ENCODE results near the gene CHD9. TPM values are rescaled to one million over a fixed set of nuclear protein-coding genes. Genes with fewer than 3 reads are reported as not detected.

Gene CHD9
- total RNA-seq, 1 donor from 2014 or later = 119 TPM

- Mint-ChIP-seq H3K27ac (no peak overlapping the region), H3K27me3 (ENCODE audit: low read depth) (no peaks in the 10 kb centered on the region), H3K4me3 (no peak overlapping the region), H3K36me3 (peaks cover 27% of the 10 kb centered on the region), H3K4me1 (no peaks in the 10 kb centered on the region), H3K9me3 (peaks cover 14% of the 10 kb centered on the region)
- no peak for TF ChIP-seq CTCF (IDR thresholded peaks at IDR 0.05; ENCODE audit: unreplicated experiment)
- DNase-seq (ENCODE audit: low spot score in 2 of 2, unreplicated experiment in 2 of 2) = no peak
Observed at GRCh38 chr16:53153130-53153529, 98.3 kb downstream of the CHD9 start.

GRCh38 chr16:53154513-53154912, 99.7 kb downstream of the CHD9 start:
- DNase-seq (ENCODE audit: low spot score in 2 of 2, unreplicated experiment in 2 of 2) = no peak

DNA sequence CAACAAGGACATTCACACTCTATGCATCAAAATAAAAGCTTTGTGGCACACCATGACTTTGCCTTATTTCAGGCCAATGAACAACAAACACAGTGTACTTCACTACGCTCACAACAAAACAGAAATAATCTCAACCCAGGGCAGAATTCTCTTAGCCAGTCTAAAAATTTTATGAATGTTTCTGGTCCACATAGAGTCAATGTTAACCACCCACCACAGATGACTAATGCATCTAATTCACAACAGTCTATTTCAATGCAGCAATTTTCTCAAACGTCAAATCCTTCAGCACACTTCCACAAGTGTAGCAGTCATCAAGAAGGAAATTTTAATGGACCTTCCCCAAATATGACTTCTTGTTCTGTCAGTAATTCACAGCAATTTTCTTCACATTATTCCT, 101.7 kb downstream of the CHD9 start:
- H3K4me1 Mint-ChIP-seq = no peaks in the 10 kb centered on the region
- H3K9me3 Mint-ChIP-seq = no peaks in the 10 kb centered on the region
- DNase-seq (ENCODE audit: low spot score in 2 of 2, unreplicated experiment in 2 of 2) = no peak
- no peak overlapping the region for H3K4me3 Mint-ChIP-seq
- no peak overlapping the region for H3K27ac Mint-ChIP-seq
- peaks cover 13% of the 10 kb centered on the region for H3K36me3 Mint-ChIP-seq
- H3K27me3 Mint-ChIP-seq (ENCODE audit: low read depth) = no peaks in the 10 kb centered on the region
- TF ChIP-seq CTCF (IDR thresholded peaks at IDR 0.05; ENCODE audit: unreplicated experiment) = no peak

More at GRCh38 chr16:53154513-53154912, 99.7 kb downstream of the CHD9 start:
- no peak overlapping the region for H3K27ac Mint-ChIP-seq
- H3K4me1 Mint-ChIP-seq = no peaks in the 10 kb centered on the region
- no peak for TF ChIP-seq CTCF (IDR thresholded peaks at IDR 0.05; ENCODE audit: unreplicated experiment)
- H3K27me3 Mint-ChIP-seq (ENCODE audit: low read depth) = no peaks in the 10 kb centered on the region
- H3K9me3 Mint-ChIP-seq = peaks cover under 1% of the 10 kb centered on the region
- H3K4me3 Mint-ChIP-seq = no peak overlapping the region
- peaks cover 15% of the 10 kb centered on the region for H3K36me3 Mint-ChIP-seq

DNA sequence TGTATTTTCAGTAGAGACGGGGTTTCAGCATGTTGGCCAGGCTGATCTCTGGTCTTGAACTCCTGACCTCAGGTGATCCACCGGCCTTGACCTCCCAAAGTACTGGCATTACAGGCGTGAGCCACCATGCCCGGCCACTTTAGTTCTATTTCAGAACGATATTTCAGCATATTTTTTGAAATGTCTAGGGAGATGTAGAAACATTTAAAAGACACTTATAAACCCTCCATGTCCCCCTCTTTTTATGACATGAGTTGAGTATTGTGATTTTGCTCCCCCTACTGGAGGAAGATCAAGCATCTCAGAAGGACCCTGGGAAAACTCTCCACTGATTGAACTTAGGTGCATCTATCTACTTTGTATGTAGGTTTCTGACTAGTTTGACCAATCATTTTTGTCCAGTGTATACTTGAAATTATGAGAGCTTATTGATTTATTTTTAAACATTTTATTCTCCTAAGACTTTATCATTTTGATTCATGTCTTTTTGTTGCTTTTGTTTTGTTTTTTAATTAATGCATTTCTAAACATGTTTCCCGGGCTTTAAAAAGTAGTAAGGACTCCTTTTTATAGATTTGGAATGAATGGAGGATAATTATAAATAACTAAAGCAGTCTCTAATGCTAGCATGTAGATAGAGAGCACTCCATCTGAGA, 105.1 kb downstream of the CHD9 start:
- peaks cover 15% of the 10 kb centered on the region for H3K36me3 Mint-ChIP-seq
- H3K27ac Mint-ChIP-seq = no peak overlapping the region
- DNase-seq (ENCODE audit: low spot score in 2 of 2, unreplicated experiment in 2 of 2) = no peak
- H3K27me3 Mint-ChIP-seq (ENCODE audit: low read depth) = no peaks in the 10 kb centered on the region
- H3K9me3 Mint-ChIP-seq = no peaks in the 10 kb centered on the region
- peaks cover 2% of the 10 kb centered on the region for H3K4me1 Mint-ChIP-seq
- H3K4me3 Mint-ChIP-seq = no peak overlapping the region
- peak; percentile 76 for TF ChIP-seq CTCF (IDR thresholded peaks at IDR 0.05; ENCODE audit: unreplicated experiment)

- Mint-ChIP-seq H3K36me3 (peaks cover 2% of the 10 kb centered on the region), H3K9me3 (no peaks in the 10 kb centered on the region)
Observed at GRCh38 chr16:53166099-53166498, 111.3 kb downstream of the CHD9 start.

More at GRCh38 chr16:53166099-53166498, 111.3 kb downstream of the CHD9 start:
- DNase-seq (ENCODE audit: low spot score in 2 of 2, unreplicated experiment in 2 of 2) = no peak
- H3K27me3 Mint-ChIP-seq (ENCODE audit: low read depth) = no peaks in the 10 kb centered on the region
- TF ChIP-seq CTCF (IDR thresholded peaks at IDR 0.05; ENCODE audit: unreplicated experiment) = no peak
- H3K4me3 Mint-ChIP-seq = no peak overlapping the region
- H3K4me1 Mint-ChIP-seq = peaks cover 7% of the 10 kb centered on the region
- no peak overlapping the region for H3K27ac Mint-ChIP-seq

Measured in mesothelial cell of epicardium (in vitro differentiated cells).